Measurements from ENCODE around the gene DISC1. TPM values are rescaled to one million over a fixed set of nuclear protein-coding genes. Genes with fewer than 3 reads are reported as not detected.

The DISC1 gene
- total RNA-seq, 2 donors from 2014 or later: 8.0 to 9.4 TPM

- no peak for TF ChIP-seq CTCF (conservative IDR thresholded peaks at IDR 0.05)
- DNase-seq: no peak
- H3K27ac ChIP-seq (ENCODE audit: low read depth, low read length): no peak overlapping the region
- WGBS, 2 experiments (ENCODE audit: insufficient coverage in 1 of 2, insufficient read length in 1 of 2): 57 to 91% methylated on average over 1 to 2 of the region's 2 CpGs
- H3K27me3 ChIP-seq (ENCODE audit: control insufficient read depth, insufficient read depth, low read length, poor library complexity, severe bottlenecking): no peaks in the 10 kb centered on the region
- no peaks in the 10 kb centered on the region for H3K4me1 ChIP-seq (ENCODE audit: control insufficient read depth, insufficient read depth, low read length)
- no peaks in the 10 kb centered on the region for H3K36me3 ChIP-seq (ENCODE audit: control insufficient read depth, insufficient read depth, low read length)
- no peak overlapping the region for H3K4me3 ChIP-seq (ENCODE audit: low read length)
- no peaks in the 10 kb centered on the region for H3K9me3 ChIP-seq (ENCODE audit: control insufficient read depth, low read length)
- peaks cover 5% of the 10 kb centered on the region for H3K9me3 Mint-ChIP-seq
- no peak overlapping the region for H3K4me3 Mint-ChIP-seq
- no peak overlapping the region for H3K9ac ChIP-seq (ENCODE audit: extremely low read depth, low read length, poor library complexity, severe bottlenecking)
- peaks cover 17% of the 10 kb centered on the region for H3K4me1 Mint-ChIP-seq
- peaks cover 3% of the 10 kb centered on the region for H3K36me3 Mint-ChIP-seq (ENCODE audit: low read depth)
- H3K27ac Mint-ChIP-seq: no peak overlapping the region
- no peaks in the 10 kb centered on the region for H3K27me3 Mint-ChIP-seq (ENCODE audit: insufficient read depth)
These were observed 337.7 kb downstream of the DISC1 start for GRCh38 chr1:231964241-231964640.

- Histone ChIP-seq H3K36me3 (ENCODE audit: control insufficient read depth, insufficient read depth, low read length) (no peaks in the 10 kb centered on the region), H3K4me3 (ENCODE audit: low read length) (no peak overlapping the region), H3K4me1 (ENCODE audit: control insufficient read depth, insufficient read depth, low read length) (no peaks in the 10 kb centered on the region), H3K27me3 (ENCODE audit: control insufficient read depth, insufficient read depth, low read length, poor library complexity, severe bottlenecking) (no peaks in the 10 kb centered on the region), H3K9ac (ENCODE audit: extremely low read depth, low read length, poor library complexity, severe bottlenecking) (no peak overlapping the region), H3K9me3 (ENCODE audit: control insufficient read depth, low read length) (no peaks in the 10 kb centered on the region), H3K27ac (ENCODE audit: low read depth, low read length) (no peak overlapping the region)
- no peak overlapping the region for H3K4me3 Mint-ChIP-seq
- peaks cover 17% of the 10 kb centered on the region for H3K4me1 Mint-ChIP-seq
- no peak for DNase-seq
- TF ChIP-seq CTCF (conservative IDR thresholded peaks at IDR 0.05): no peak
- peaks cover 5% of the 10 kb centered on the region for H3K9me3 Mint-ChIP-seq
- peaks cover 3% of the 10 kb centered on the region for H3K36me3 Mint-ChIP-seq (ENCODE audit: low read depth)
- no peak overlapping the region for H3K27ac Mint-ChIP-seq
- no peaks in the 10 kb centered on the region for H3K27me3 Mint-ChIP-seq (ENCODE audit: insufficient read depth)
These were observed 338.4 kb downstream of the DISC1 start for GRCh38 chr1:231964961-231965360.

DNA sequence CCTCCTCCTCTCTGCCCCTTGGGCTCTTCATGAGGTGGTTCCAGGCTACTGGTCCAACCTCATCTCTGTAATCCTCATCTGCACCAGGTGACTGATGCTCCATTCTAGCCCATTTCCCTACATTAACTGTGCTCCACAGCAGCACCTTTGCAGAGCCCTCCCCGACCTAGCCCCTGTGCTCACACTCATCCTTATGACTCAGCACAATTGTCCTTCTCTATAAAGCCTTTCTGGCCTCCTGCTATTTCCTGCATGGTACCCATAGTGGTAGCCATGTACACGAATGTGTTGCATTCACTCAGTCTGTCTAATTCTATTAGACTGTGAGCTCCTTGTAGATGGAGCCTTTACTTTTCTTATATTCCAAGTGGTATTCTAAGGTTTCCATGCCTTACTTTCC is 339.0 kb downstream of the DISC1 start:
- Histone ChIP-seq H3K36me3 (ENCODE audit: control insufficient read depth, insufficient read depth, low read length) (no peaks in the 10 kb centered on the region), H3K9ac (ENCODE audit: extremely low read depth, low read length, poor library complexity, severe bottlenecking) (no peak overlapping the region), H3K27ac (ENCODE audit: low read depth, low read length) (no peak overlapping the region), H3K9me3 (ENCODE audit: control insufficient read depth, low read length) (no peaks in the 10 kb centered on the region), H3K27me3 (ENCODE audit: control insufficient read depth, insufficient read depth, low read length, poor library complexity, severe bottlenecking) (no peaks in the 10 kb centered on the region), H3K4me3 (ENCODE audit: low read length) (no peak overlapping the region), H3K4me1 (ENCODE audit: control insufficient read depth, insufficient read depth, low read length) (no peaks in the 10 kb centered on the region)
- Mint-ChIP-seq H3K9me3 (peaks cover 5% of the 10 kb centered on the region), H3K4me1 (peaks cover 17% of the 10 kb centered on the region), H3K27me3 (ENCODE audit: insufficient read depth) (no peaks in the 10 kb centered on the region), H3K27ac (no peak overlapping the region), H3K36me3 (ENCODE audit: low read depth) (peaks cover 3% of the 10 kb centered on the region), H3K4me3 (no peak overlapping the region)
- no peak for DNase-seq
- TF ChIP-seq CTCF (conservative IDR thresholded peaks at IDR 0.05): no peak
- 75 to 85% methylated on average over 2 of the region's 2 CpGs for WGBS, 2 experiments (ENCODE audit: insufficient coverage in 1 of 2, insufficient read length in 1 of 2)
